Mucosa of rectum (tissue), 2 donors: ENCODE results near the gene PDE4D.

ENCODE experiments used
- H3K27ac ChIP-seq, 2 donors: one replicate each; pipeline ENCODE4 v1.7.0; 2013; ENCODE audit warnings: inconsistent platforms in 2 of 2, low read depth in 2 of 2, low read length in 2 of 2
- H3K27me3 ChIP-seq, 2 donors: one replicate each; pipeline ENCODE4 v1.7.0; 2013; ENCODE audit warnings: low read length in 2 of 2; ENCODE audit not compliant: control insufficient read depth in 2 of 2, insufficient read depth in 2 of 2
- H3K36me3 ChIP-seq, 2 donors: one replicate each; pipeline ENCODE4 v1.7.0; 2013; ENCODE audit warnings: low read length in 2 of 2; ENCODE audit not compliant: control insufficient read depth in 2 of 2, insufficient read depth in 2 of 2
- H3K4me1 ChIP-seq, 2 donors: one replicate each; pipeline ENCODE4 v1.7.0; 2013; ENCODE audit warnings: low read length in 2 of 2, mild to moderate bottlenecking in 1 of 2; ENCODE audit not compliant: control insufficient read depth in 2 of 2, insufficient read depth in 2 of 2
- H3K4me3 ChIP-seq, 2 donors: one replicate each; pipeline ENCODE4 v1.7.0; 2013; ENCODE audit warnings: low read length in 2 of 2
- H3K9ac ChIP-seq, 2 donors: one replicate each; pipeline ENCODE4 v1.7.0; 2013; ENCODE audit warnings: low read length in 2 of 2, low read depth in 1 of 2, mild to moderate bottlenecking in 1 of 2
- H3K9me3 ChIP-seq, 2 donors: one replicate each; pipeline ENCODE4 v1.7.0; 2013; ENCODE audit warnings: low read length in 2 of 2; ENCODE audit not compliant: control insufficient read depth in 2 of 2
- donor health status: healthy.
- donor health status: Normal muscosa, but diverticular disease.

PDE4D gene

DNA sequence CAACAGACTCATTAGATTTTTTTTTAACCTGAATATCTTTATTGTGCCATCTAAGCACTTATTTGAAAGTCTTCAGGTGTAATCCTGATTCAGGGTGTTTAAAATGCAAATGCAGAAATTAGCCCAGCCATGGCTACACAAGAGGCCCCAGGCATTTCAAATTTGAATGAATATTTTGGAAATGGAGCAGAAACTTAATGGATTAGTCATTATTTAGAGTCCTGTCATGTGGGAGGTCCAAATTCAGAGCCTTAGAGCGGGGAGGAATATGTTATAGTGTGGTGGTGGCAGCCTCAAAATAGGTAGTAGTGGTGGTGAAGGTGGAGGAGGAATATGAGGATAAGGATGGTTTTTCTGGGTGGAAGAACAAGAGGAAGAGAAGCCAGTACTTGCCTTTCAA, 743.7 kb downstream of the PDE4D start:
- Histone ChIP-seq H3K27me3 (no peaks in the 10 kb centered on the region), H3K4me3 (no peak overlapping the region), H3K9me3 (no peaks in the 10 kb centered on the region), H3K4me1 (peaks cover 0 to 2% of the 10 kb centered on the region in 2 donors), H3K36me3 (no peaks in the 10 kb centered on the region), H3K27ac (no peak overlapping the region), H3K9ac (no peak overlapping the region)

DNA sequence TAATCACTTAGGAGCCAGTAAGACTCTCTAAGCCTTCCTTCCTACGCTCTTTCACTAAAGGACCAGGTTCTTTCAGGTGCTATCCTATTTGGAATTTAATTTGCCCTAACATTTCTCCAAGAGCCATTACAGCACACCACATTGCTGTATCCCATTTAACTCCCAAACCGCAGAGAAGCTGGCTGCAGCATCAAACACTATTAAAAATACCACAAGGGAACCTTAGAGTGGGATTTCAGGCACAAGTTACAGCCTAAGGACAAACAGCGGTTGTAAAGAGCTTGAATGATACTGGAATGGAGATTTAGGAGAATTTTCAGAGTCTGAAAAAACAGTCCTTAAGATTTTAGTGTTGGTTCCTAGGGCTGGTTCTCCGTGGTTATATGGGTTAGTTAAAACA, 744.3 kb downstream of the PDE4D start:
- Histone ChIP-seq H3K36me3 (no peaks in the 10 kb centered on the region), H3K27me3 (no peaks in the 10 kb centered on the region), H3K27ac (no peak overlapping the region)

DNA sequence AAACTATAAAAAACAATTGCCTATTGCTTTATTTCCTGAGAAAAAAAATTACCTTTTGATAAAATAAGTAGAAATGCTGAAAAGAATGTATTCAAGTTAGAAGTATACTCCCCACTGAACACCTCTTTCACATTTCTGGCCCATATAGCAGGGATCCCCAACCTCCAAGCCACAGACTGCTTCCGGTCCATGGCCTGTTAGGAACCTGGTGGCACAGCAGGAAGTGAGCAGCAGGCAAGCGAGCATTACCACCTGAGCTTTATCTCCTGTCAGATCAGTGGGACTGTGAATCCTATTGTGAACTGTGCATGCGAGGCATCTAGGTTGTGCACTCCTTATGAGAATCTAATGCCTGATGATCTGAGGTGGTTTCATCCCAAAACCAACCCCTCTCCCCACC, 746.8 kb downstream of the PDE4D start:
- Histone ChIP-seq H3K27me3 (no peaks in the 10 kb centered on the region), H3K4me3 (no peak overlapping the region), H3K36me3 (no peaks in the 10 kb centered on the region), H3K4me1 (peaks cover 0 to 2% of the 10 kb centered on the region in 2 donors), H3K9me3 (no peaks in the 10 kb centered on the region), H3K27ac (no peak overlapping the region), H3K9ac (no peak overlapping the region)

More for the DNA sequence above, 744.3 kb downstream of the PDE4D start:
- no peaks in the 10 kb centered on the region for H3K9me3 ChIP-seq
- H3K9ac ChIP-seq: no peak overlapping the region
- H3K4me3 ChIP-seq: no peak overlapping the region
- peaks cover 0 to 2% of the 10 kb centered on the region in 2 donors for H3K4me1 ChIP-seq

DNA sequence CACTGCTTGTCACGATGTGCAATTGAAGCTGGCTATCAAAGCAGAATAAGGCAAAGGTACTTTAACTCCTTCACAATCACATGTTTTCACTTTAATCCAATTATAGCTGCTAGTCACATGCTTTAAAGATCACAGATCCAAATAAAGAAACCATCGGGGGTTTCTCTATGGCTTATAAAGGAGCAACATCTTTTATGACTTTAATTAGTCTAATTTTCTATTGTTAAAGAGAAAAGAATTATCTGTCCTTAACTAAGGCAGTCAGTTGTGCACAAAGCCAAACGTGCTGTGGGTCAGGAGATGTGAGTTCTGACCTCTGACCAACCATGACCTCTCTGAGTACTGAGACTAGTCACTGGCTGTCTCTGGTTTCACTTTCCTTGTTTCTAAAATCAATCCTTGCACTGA, 749.6 kb downstream of the PDE4D start:
- Histone ChIP-seq H3K4me3 (no peak overlapping the region), H3K36me3 (no peaks in the 10 kb centered on the region), H3K4me1 (no peaks in the 10 kb centered on the region)

DNA sequence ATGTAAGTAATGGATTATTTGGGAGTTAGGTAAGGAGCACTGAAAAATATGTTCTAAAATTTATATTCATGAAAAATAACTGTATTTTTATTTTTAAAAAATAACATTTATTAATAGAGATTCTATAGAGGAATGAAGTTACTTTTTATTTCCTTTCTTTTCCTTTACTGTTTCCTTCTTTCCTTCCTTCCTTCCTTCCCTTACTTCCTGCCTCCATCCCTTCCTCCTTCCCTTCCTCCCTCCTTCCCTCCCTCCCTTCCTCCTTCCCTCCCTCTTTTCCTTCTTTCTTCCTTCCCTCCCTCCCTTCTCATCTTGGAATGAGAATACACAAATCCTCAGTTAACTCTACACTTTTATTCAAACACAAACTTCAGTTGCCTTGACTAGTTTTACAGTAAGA, 750.6 kb downstream of the PDE4D start:
- H3K36me3 ChIP-seq: no peaks in the 10 kb centered on the region
- no peak overlapping the region for H3K9ac ChIP-seq
- H3K4me3 ChIP-seq: no peak overlapping the region
- no peaks in the 10 kb centered on the region for H3K27me3 ChIP-seq
- H3K27ac ChIP-seq: no peak overlapping the region
- no peaks in the 10 kb centered on the region for H3K9me3 ChIP-seq
- H3K4me1 ChIP-seq: no peaks in the 10 kb centered on the region

More for the DNA sequence above, 749.6 kb downstream of the PDE4D start:
- H3K9ac ChIP-seq: no peak overlapping the region
- no peak overlapping the region for H3K27ac ChIP-seq
- H3K9me3 ChIP-seq: no peaks in the 10 kb centered on the region
- no peaks in the 10 kb centered on the region for H3K27me3 ChIP-seq

DNA sequence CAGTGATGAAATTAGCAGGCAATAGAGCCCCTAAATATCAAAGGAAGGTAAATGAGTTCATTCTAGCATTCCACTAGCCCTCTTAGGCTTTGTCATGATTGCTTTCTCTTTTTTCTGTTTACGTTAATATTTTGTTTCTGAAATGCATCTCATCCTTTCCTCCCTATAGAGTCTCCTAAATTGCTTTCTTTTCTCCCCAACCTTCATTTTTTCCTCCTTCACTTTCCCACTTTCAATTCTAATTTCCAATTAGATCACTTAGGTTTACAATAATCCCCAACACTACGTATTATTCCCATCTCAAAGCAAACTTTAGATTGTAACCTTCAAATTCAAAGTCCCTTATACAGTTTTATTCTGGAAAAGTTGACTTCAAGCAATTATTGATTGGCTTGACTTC, 751.4 kb downstream of the PDE4D start:
- Histone ChIP-seq H3K9me3 (no peaks in the 10 kb centered on the region), H3K9ac (no peak overlapping the region), H3K4me3 (no peak overlapping the region), H3K36me3 (no peaks in the 10 kb centered on the region), H3K4me1 (no peaks in the 10 kb centered on the region), H3K27ac (no peak overlapping the region), H3K27me3 (no peaks in the 10 kb centered on the region)

DNA sequence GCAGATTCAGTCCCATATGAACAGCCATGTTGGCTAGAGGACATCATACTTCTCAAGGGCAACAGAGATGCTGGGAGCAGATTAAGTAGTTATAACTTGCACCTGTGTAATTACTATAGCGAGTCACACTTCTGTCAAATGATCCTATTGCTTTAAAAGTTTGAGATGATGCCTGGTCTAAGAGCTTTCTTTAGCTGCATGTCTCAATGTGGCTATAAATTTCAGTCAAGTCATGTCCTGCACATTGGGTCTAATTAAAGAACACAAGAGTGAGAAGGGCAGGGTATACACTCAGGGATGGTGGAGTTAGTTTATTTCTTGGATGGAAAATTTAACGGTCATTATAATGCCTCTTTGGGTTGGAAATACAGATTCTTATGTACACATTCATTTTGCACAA, 753.4 kb downstream of the PDE4D start:
- Histone ChIP-seq H3K9ac (no peak overlapping the region), H3K36me3 (no peaks in the 10 kb centered on the region), H3K4me1 (no peaks in the 10 kb centered on the region), H3K27ac (no peak overlapping the region), H3K27me3 (no peaks in the 10 kb centered on the region), H3K4me3 (no peak overlapping the region), H3K9me3 (no peaks in the 10 kb centered on the region)

DNA sequence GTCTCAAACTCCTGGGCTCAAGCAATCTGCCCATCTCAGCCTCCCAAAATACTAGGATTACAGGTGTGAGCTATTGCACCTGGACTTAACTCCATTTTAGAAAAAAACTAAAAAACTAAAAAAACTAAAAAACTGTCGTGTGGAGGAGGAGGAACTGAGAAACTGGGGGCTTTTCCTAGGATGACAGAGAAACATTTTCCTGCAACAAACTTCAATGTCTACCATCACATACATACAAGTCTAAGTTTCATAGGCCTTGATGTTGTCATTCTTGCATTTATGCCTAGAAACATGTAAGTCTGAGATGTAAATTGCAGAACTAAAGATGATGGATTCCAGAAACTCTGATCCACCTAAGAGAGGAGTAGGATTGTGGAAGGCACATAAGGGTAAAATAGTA, 753.8 kb downstream of the PDE4D start:
- H3K9ac ChIP-seq: no peak overlapping the region
- no peaks in the 10 kb centered on the region for H3K4me1 ChIP-seq
- no peaks in the 10 kb centered on the region for H3K9me3 ChIP-seq
- H3K36me3 ChIP-seq: no peaks in the 10 kb centered on the region
- H3K27me3 ChIP-seq: no peaks in the 10 kb centered on the region
- no peak overlapping the region for H3K27ac ChIP-seq
- H3K4me3 ChIP-seq: no peak overlapping the region

DNA sequence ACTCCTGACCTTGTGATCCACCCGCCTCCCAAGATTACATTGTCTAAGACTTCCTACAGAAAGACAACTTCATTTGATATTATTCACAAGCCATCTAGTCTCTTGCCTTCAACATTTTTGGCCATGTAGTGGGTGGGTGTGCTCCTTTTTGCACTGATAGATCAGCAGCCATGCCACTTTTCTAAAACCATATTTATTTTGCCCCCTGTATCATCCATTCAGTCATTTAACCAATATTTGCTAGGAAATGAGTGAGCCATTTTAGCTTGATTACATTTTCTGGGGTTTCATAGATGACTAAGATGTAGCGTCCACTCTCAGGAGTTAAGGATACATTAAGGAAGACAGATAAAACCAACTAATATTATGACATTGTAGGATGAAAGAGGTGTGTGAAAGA, 755.0 kb downstream of the PDE4D start:
- Histone ChIP-seq H3K27ac (no peak overlapping the region), H3K4me3 (no peak overlapping the region), H3K9me3 (no peaks in the 10 kb centered on the region), H3K36me3 (no peaks in the 10 kb centered on the region), H3K27me3 (no peaks in the 10 kb centered on the region), H3K9ac (no peak overlapping the region), H3K4me1 (no peaks in the 10 kb centered on the region)

DNA sequence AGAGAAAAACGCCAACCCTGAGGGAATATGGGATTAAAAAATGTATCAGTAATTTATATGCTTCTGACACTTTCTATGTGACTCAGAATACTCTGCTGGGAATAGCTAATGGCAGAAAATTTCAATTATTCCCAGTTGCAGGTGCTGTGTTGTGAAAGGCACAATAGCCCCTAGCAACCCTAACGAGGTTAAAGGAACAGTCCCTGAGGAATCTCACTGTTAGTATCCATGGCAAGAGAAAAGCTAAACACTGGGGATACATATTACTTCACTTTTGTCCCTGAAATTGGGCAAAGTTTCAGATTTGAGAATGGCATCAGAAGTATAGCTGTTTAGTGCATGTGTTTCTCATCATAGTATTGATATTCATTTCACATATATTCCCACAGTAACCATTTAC, 755.7 kb downstream of the PDE4D start:
- H3K4me3 ChIP-seq: no peak overlapping the region
- H3K9me3 ChIP-seq: no peaks in the 10 kb centered on the region
- H3K36me3 ChIP-seq: no peaks in the 10 kb centered on the region
- no peak overlapping the region for H3K9ac ChIP-seq
- no peaks in the 10 kb centered on the region for H3K4me1 ChIP-seq
- no peak overlapping the region for H3K27ac ChIP-seq
- H3K27me3 ChIP-seq: no peaks in the 10 kb centered on the region

DNA sequence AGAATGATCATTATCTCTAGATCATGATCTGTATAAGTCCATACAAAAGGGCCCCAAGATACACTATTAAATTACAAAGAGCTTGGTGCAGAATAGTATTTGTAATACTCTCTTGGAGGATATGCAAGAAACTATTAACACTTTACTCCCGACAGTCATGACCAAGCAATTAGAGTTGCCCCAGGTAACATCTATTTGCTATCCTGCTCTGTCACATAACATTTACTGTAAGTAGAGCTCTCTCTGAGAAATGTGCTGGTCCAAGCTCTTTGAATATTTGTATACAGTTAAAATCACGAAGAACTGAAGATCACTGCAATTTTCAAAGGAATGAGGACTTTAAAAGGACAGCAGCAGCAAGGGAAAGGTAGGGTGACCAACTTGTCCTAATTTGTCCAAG, 757.0 kb downstream of the PDE4D start:
- Histone ChIP-seq H3K9me3 (no peaks in the 10 kb centered on the region), H3K4me3 (no peak overlapping the region), H3K27ac (no peak overlapping the region), H3K4me1 (no peaks in the 10 kb centered on the region), H3K36me3 (no peaks in the 10 kb centered on the region), H3K9ac (no peak overlapping the region), H3K27me3 (no peaks in the 10 kb centered on the region)
